ENCODE measurements around the gene CCDC197. TPM values are rescaled to one million over a fixed set of nuclear protein-coding genes. Genes with fewer than 3 reads are reported as not detected.

CCDC197 gene
- total RNA-seq, 1 experiment from 2014 or later: not detected

- no peak for DNase-seq
- no peak overlapping the region for H3K27ac ChIP-seq
- H3K4me1 ChIP-seq (replicated peaks; ENCODE audit: insufficient read depth): 0 out of 2 replicates have a peak, but pooled peaks cover under 1% of the 10 kb centered on the region
- H2AFZ ChIP-seq: no peak overlapping the region
- no peaks in the 10 kb centered on the region for H3K27me3 ChIP-seq (ENCODE audit: insufficient read depth, low read depth)
- H3K9me2 ChIP-seq (ENCODE audit: insufficient read depth): no peaks in the 10 kb centered on the region
- ChIA-PET CTCF (no interaction called here), POLR2A (ENCODE audit: unreplicated experiment) (no interaction called here)
- intact Hi-C loops (cut with micrococcal nuclease; ENCODE audit: unreplicated experiment): no loop called here
- no peaks in the 10 kb centered on the region for H3K36me3 ChIP-seq (ENCODE audit: low read depth)
- no peaks in the 10 kb centered on the region for H3F3A ChIP-seq (ENCODE audit: insufficient read depth, low read depth)
- H3K4me2 ChIP-seq: no peak overlapping the region
- H3K9me3 ChIP-seq (ENCODE audit: insufficient read depth, low read depth): no peaks in the 10 kb centered on the region
- no peak overlapping the region for H3K4me3 ChIP-seq
- no peaks in the 10 kb centered on the region for H4K20me1 ChIP-seq (ENCODE audit: insufficient read depth)
- no TSS peak for BruUV-seq (replicated peaks)
- no peaks in the 10 kb centered on the region for H3K79me2 ChIP-seq (ENCODE audit: low read depth)
- TF ChIP-seq EZH2 (IDR thresholded peaks at IDR 0.05; ENCODE audit: low read depth) (no peak), CTCF (conservative IDR thresholded peaks at IDR 0.05) (no peak)
Measured at GRCh38 chr14:93981316-93982229, 15.5 kb upstream of the CCDC197 start.

GRCh38 chr14:93982230-93983007, 14.7 kb upstream of the CCDC197 start:
- H3K4me2 ChIP-seq: no peak overlapping the region
- no TSS peak for BruUV-seq (replicated peaks)
- CTCF ChIA-PET: interaction anchor here (0.6 kb wide), 1 partner anchor 1378 kb away, joined by 3 read pairs; no protein-coding TSS in a partner anchor

More at GRCh38 chr14:93982230-93983007, 14.7 kb upstream of the CCDC197 start:
- no peaks in the 10 kb centered on the region for H3F3A ChIP-seq (ENCODE audit: insufficient read depth, low read depth)
- H3K27me3 ChIP-seq (ENCODE audit: insufficient read depth, low read depth): no peaks in the 10 kb centered on the region
- H3K36me3 ChIP-seq (ENCODE audit: low read depth): no peaks in the 10 kb centered on the region
- no peak overlapping the region for H2AFZ ChIP-seq
- H3K9me3 ChIP-seq (ENCODE audit: insufficient read depth, low read depth): no peaks in the 10 kb centered on the region
- no peak for DNase-seq
- no peaks in the 10 kb centered on the region for H4K20me1 ChIP-seq (ENCODE audit: insufficient read depth)
- no peaks in the 10 kb centered on the region for H3K9me2 ChIP-seq (ENCODE audit: insufficient read depth)
- H3K4me3 ChIP-seq: no peak overlapping the region
- no peaks in the 10 kb centered on the region for H3K79me2 ChIP-seq (ENCODE audit: low read depth)
- TF ChIP-seq EZH2 (IDR thresholded peaks at IDR 0.05; ENCODE audit: low read depth) (no peak), CTCF (conservative IDR thresholded peaks at IDR 0.05) (no peak)
- POLR2A ChIA-PET (ENCODE audit: unreplicated experiment): no interaction called here
- H3K27ac ChIP-seq: no peak overlapping the region
- intact Hi-C loops (cut with micrococcal nuclease; ENCODE audit: unreplicated experiment): no loop called here
- peaks cover 9% of the 10 kb centered on the region; the same call in 1 of the 2 replicates for H3K4me1 ChIP-seq (replicated peaks; ENCODE audit: insufficient read depth)
